ENCODE measurements around the gene TRIM62.

The TRIM62 gene

DNA sequence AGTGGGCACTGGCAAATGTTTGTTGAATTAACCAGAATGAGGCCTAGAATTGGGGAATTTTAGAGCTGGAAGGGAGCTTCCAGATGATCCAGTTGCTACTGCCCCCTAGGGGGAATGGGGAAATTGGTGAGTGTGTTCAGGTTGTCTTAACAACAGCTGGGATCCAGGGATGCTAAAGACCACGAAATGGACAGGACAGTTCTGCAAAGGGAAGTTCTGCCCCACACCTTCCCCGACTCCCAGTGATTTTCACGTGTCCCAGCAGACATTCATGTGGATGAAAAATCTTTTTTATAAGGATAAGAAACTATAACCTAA, 33.9 kb downstream of the TRIM62 start:
- TF ChIP-seq YY1 (IDR thresholded peaks at IDR 0.05; ENCODE audit: insufficient read depth, insufficient read length) (no peak), ZNF274 (IDR thresholded peaks at IDR 0.05; ENCODE audit: low read depth, low read length) (no peak), SUZ12 (IDR thresholded peaks at IDR 0.05; ENCODE audit: extremely low read depth, insufficient read depth, insufficient read length) (no peak)
- peak; percentile 58 for DNase-seq (ENCODE audit: low read depth, low spot score)
- Histone ChIP-seq H3K27me3 (ENCODE audit: insufficient read depth, insufficient read length) (no peaks in the 10 kb centered on the region), H3K9me3 (ENCODE audit: insufficient read depth, low read length) (no peaks in the 10 kb centered on the region), H3K36me3 (ENCODE audit: insufficient read depth, insufficient read length, low read length) (peaks cover 14% of the 10 kb centered on the region), H3K4me3 (ENCODE audit: insufficient read length, low read depth) (no peak overlapping the region), H3K9ac (ENCODE audit: insufficient read length, low read depth) (no peak overlapping the region), H3K4me1 (ENCODE audit: insufficient read depth, insufficient read length) (peaks cover 19% of the 10 kb centered on the region)

DNA sequence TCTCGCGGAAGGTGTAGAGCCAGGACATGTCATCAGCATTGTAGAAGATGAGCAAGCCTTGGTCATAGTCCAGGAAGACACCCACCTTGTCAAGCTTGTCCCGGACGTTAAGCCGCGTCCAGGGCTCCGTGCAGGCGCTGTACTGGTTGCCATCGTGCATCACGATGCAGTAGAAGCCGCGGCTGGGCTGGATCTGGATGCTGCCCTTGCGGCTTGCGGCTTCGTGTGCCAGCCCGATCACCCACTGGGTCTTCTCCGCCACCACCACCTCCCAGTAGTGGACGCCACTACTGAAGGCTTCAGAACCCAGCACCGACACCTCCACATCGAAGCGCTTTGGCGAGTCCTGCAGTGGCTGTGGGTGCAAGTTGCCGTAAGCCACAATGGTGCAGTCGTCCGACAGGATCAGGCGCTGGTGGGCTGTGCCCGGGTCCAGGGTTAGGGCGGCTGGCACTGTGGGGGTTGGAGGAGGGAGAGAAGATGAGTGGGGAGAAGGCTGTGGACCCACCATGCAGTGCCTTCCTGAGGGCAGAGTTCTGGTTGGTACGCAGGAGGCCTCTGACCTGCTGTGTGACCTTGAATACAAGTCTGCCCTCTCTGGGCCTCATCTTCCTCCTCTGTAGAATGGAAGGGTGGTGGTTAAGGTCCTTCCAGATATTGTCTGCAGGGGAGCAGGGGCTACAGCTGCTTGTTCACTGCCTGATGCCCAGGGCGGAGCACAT, 34.4 kb downstream of the TRIM62 start:
- Histone ChIP-seq H3K9me3 (ENCODE audit: insufficient read depth, low read length) (no peaks in the 10 kb centered on the region), H3K27me3 (ENCODE audit: insufficient read depth, insufficient read length) (no peaks in the 10 kb centered on the region), H3K36me3 (ENCODE audit: insufficient read depth, insufficient read length, low read length) (peaks cover 14% of the 10 kb centered on the region), H3K4me3 (ENCODE audit: insufficient read length, low read depth) (no peak overlapping the region), H3K9ac (ENCODE audit: insufficient read length, low read depth) (no peak overlapping the region), H3K4me1 (ENCODE audit: insufficient read depth, insufficient read length) (peaks cover 21% of the 10 kb centered on the region)
- DNase-seq (ENCODE audit: low read depth, low spot score) = no peak
- no peak for TF ChIP-seq ZNF274 (IDR thresholded peaks at IDR 0.05; ENCODE audit: low read depth, low read length)
- no peak for TF ChIP-seq SUZ12 (IDR thresholded peaks at IDR 0.05; ENCODE audit: extremely low read depth, insufficient read depth, insufficient read length)
- TF ChIP-seq YY1 (IDR thresholded peaks at IDR 0.05; ENCODE audit: insufficient read depth, insufficient read length) = no peak

DNA sequence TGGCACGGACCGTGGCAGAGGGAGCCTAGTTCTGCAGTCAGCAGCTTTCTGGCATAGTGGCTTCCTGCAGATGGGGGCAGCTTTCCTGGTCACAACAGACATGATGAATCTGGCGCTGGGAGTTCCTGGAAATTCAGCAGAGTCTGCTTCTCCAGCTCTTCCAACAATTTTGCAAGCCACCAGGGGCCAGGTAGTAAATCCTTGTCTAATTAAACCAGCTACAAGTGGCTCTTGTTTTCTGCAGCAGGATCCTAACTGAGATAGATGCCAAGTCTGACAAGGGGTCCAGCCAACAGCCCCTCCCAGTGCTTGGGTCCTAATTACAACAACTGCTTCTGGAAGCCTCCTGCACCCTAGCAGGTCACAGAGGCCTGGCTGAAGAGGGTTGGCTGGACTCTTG, 35.8 kb downstream of the TRIM62 start:
- DNase-seq (ENCODE audit: low read depth, low spot score) = no peak
- TF ChIP-seq YY1 (IDR thresholded peaks at IDR 0.05; ENCODE audit: insufficient read depth, insufficient read length) (no peak), ZNF274 (IDR thresholded peaks at IDR 0.05; ENCODE audit: low read depth, low read length) (no peak), SUZ12 (IDR thresholded peaks at IDR 0.05; ENCODE audit: extremely low read depth, insufficient read depth, insufficient read length) (no peak)
- Histone ChIP-seq H3K9me3 (ENCODE audit: insufficient read depth, low read length) (no peaks in the 10 kb centered on the region), H3K36me3 (ENCODE audit: insufficient read depth, insufficient read length, low read length) (peaks cover 14% of the 10 kb centered on the region), H3K4me1 (ENCODE audit: insufficient read depth, insufficient read length) (peaks cover 20% of the 10 kb centered on the region), H3K4me3 (ENCODE audit: insufficient read length, low read depth) (no peak overlapping the region), H3K27me3 (ENCODE audit: insufficient read depth, insufficient read length) (no peaks in the 10 kb centered on the region), H3K9ac (ENCODE audit: insufficient read length, low read depth) (no peak overlapping the region)

- no peak for DNase-seq (ENCODE audit: low read depth, low spot score)
- H3K36me3 ChIP-seq (ENCODE audit: insufficient read depth, insufficient read length, low read length) = peaks cover 14% of the 10 kb centered on the region
- H3K4me3 ChIP-seq (ENCODE audit: insufficient read length, low read depth) = no peak overlapping the region
- TF ChIP-seq SUZ12 (IDR thresholded peaks at IDR 0.05; ENCODE audit: extremely low read depth, insufficient read depth, insufficient read length) (no peak), YY1 (IDR thresholded peaks at IDR 0.05; ENCODE audit: insufficient read depth, insufficient read length) (no peak)
- peaks cover 23% of the 10 kb centered on the region for H3K4me1 ChIP-seq (ENCODE audit: insufficient read depth, insufficient read length)
- no peaks in the 10 kb centered on the region for H3K9me3 ChIP-seq (ENCODE audit: insufficient read depth, low read length)
- H3K9ac ChIP-seq (ENCODE audit: insufficient read length, low read depth) = no peak overlapping the region
- H3K27me3 ChIP-seq (ENCODE audit: insufficient read depth, insufficient read length) = no peaks in the 10 kb centered on the region
Observed at GRCh38 chr1:33143698-33144097, 38.1 kb downstream of the TRIM62 start.

GRCh38 chr1:33143176-33143575, 38.7 kb downstream of the TRIM62 start:
- H3K27me3 ChIP-seq (ENCODE audit: insufficient read depth, insufficient read length) = no peaks in the 10 kb centered on the region
- no peak overlapping the region for H3K9ac ChIP-seq (ENCODE audit: insufficient read length, low read depth)
- H3K36me3 ChIP-seq (ENCODE audit: insufficient read depth, insufficient read length, low read length) = peaks cover 14% of the 10 kb centered on the region
- no peaks in the 10 kb centered on the region for H3K9me3 ChIP-seq (ENCODE audit: insufficient read depth, low read length)
- no peak for DNase-seq (ENCODE audit: low read depth, low spot score)
- peaks cover 23% of the 10 kb centered on the region for H3K4me1 ChIP-seq (ENCODE audit: insufficient read depth, insufficient read length)
- no peak for TF ChIP-seq ZNF274 (IDR thresholded peaks at IDR 0.05; ENCODE audit: low read depth, low read length)
- TF ChIP-seq SUZ12 (IDR thresholded peaks at IDR 0.05; ENCODE audit: extremely low read depth, insufficient read depth, insufficient read length) = no peak
- TF ChIP-seq YY1 (IDR thresholded peaks at IDR 0.05; ENCODE audit: insufficient read depth, insufficient read length) = no peak
- no peak overlapping the region for H3K4me3 ChIP-seq (ENCODE audit: insufficient read length, low read depth)

GRCh38 chr1:33142483-33143064, 39.3 kb downstream of the TRIM62 start:
- Histone ChIP-seq H3K9me3 (ENCODE audit: insufficient read depth, low read length) (no peaks in the 10 kb centered on the region), H3K36me3 (ENCODE audit: insufficient read depth, insufficient read length, low read length) (peaks cover 14% of the 10 kb centered on the region), H3K27me3 (ENCODE audit: insufficient read depth, insufficient read length) (no peaks in the 10 kb centered on the region), H3K4me1 (ENCODE audit: insufficient read depth, insufficient read length) (peaks cover 23% of the 10 kb centered on the region), H3K9ac (ENCODE audit: insufficient read length, low read depth) (peak overlapping the region; percentile 14), H3K4me3 (ENCODE audit: insufficient read length, low read depth) (no peak overlapping the region)
- no peak for TF ChIP-seq ZNF274 (IDR thresholded peaks at IDR 0.05; ENCODE audit: low read depth, low read length)
- DNase-seq (ENCODE audit: low read depth, low spot score) = no peak

DNA sequence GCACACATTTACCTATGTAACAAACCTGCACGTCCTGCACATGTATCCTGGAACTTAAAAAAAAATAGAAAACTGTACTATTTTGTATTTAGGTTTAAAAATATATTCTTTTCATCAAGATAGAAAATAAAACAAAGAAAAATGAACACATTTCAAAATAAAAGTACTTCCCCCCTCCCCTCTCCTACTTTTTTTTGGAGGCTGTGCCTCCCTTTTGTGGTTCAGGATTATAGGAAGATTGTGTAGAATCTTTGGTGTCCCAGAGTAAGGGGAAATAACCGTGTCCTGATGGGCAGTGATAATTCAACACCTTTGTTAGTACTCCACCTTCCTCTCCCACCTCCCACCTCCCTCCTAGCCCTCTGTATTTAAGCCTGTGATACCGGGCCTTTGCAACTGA, 40.1 kb downstream of the TRIM62 start:
- no peak for TF ChIP-seq ZNF274 (IDR thresholded peaks at IDR 0.05; ENCODE audit: low read depth, low read length)
- no peak for DNase-seq (ENCODE audit: low read depth, low spot score)
- no peak overlapping the region for H3K4me3 ChIP-seq (ENCODE audit: insufficient read length, low read depth)
- H3K9me3 ChIP-seq (ENCODE audit: insufficient read depth, low read length) = no peaks in the 10 kb centered on the region
- no peaks in the 10 kb centered on the region for H3K27me3 ChIP-seq (ENCODE audit: insufficient read depth, insufficient read length)
- peaks cover 8% of the 10 kb centered on the region for H3K36me3 ChIP-seq (ENCODE audit: insufficient read depth, insufficient read length, low read length)
- no peak overlapping the region for H3K9ac ChIP-seq (ENCODE audit: insufficient read length, low read depth)
- H3K4me1 ChIP-seq (ENCODE audit: insufficient read depth, insufficient read length) = peaks cover 23% of the 10 kb centered on the region
